Posterior cingulate gyrus (tissue), 11 donors: ENCODE results near the gene ZBED2.
"Not testable (repeated sequence)": the region's sequence is repeated elsewhere in the genome, so short reads cannot be mapped to it uniquely, and the experiment has no call there.

Experiments used
- DNase-seq, 10 donors: peaks; one replicate each; pipeline versions ENCODE4 v3.0.0 to v3.0.0-alpha.2; 2020 to 2021; ENCODE audit warnings: mixed read lengths in 3 of 10
- intact Hi-C: fragments of 100-400 bp; cut with DNase I; formaldehyde crosslinking; loops from one replicate; pipeline ENCODE4 v1.15.1; 2023

The ZBED2 gene

DNA sequence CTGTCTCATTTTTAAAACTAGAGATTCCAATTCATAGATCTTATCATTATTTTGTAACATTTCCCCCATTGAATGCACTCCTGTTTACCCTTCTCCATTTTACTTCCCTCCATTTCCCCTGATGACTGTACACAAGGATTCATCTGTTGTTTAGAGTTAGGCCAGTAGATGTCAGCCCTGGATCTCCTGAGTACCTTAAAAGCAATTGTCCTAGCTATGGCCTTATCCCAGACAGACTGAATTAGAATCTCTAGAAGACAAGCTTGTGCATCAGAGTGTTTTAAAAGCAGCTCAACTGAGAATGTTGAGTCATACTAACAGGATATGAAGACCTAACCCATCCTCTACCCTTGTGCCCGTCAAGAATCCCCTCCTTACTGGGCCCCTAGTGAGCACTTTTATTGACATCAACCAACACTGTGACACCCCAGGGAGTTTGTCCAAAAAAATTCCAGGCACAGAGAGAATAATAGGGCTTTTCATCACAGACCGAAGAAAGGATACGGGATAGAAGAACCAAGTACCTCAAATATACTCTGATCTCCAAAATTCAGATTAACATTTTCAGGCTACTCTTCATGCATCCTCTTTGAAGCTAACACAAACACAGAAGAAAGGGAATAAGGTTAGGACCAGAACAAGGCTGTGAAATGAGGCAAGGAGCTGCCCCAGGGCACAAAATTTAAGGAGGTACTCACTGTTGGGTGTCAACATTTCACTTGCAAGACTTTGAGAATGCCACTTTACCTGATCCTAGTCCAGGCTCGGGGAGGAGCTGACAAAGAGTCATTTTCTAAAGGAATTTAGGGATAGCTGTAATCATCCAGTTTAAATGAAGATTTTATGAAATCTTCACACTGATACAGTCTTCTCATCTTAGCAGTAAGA lies 17.1 kb downstream of the ZBED2 start:
- intact Hi-C loops, result no loop called here
- no peak for DNase-seq

DNA sequence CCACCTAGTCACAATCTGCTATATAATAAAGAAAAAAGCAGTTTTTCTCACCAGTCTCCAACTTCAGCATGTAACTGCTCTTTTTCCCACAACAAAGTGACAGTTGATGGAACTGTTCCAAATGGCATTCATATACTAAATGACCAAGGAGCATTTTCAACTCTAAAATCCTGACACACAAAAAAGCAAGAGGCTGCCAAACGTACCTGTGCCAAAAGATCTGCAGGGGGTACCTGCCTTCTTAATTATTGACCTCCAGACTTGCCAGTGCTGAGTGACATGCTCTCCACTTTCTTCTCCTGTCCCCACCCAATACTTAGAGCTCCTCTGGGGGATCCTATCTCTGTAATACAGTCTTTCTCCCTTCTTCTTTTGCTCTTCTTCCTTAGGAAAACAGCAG lies 18.0 kb downstream of the ZBED2 start:
- DNase-seq, result no peak
- intact Hi-C loops, result no loop called here

- DNase-seq, result no peak
- intact Hi-C loops, result no loop called here
These were observed 23.2 kb downstream of the ZBED2 start for GRCh38 chr3:111571907-111572460.

- intact Hi-C loops, result no loop called here
- DNase-seq, result no peak
These were observed 23.9 kb downstream of the ZBED2 start for GRCh38 chr3:111571282-111571681.

- peak in 1 of 10 donors; percentile 57 for DNase-seq
- intact Hi-C loops, result no loop called here
These were observed 24.6 kb downstream of the ZBED2 start for GRCh38 chr3:111570404-111571030.

DNA sequence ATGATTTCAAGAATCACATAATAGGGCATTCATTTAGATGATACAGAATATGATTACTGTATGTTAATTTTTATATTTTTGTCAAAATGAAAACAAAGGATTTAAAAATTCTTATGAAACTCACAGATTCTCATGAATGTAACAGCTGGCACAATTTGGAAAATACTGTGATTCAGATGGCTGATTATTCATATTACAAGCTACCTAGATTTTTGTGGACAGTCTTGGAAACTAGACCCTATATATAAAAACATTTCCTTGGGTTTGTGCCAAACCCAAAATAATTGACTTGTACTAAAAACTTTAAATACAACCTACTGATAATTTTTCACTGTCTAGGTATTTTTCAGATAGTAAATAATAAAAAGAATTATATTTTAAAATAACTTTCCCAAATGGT lies 26.2 kb downstream of the ZBED2 start:
- intact Hi-C loops, result no loop called here
- no peak for DNase-seq

- intact Hi-C loops, result no loop called here
- DNase-seq, result no peak
These were observed 26.8 kb downstream of the ZBED2 start for GRCh38 chr3:111568355-111568754.

- intact Hi-C loops, result no loop called here
- DNase-seq, result no peak
These were observed 28.3 kb downstream of the ZBED2 start for GRCh38 chr3:111566844-111567243.

DNA sequence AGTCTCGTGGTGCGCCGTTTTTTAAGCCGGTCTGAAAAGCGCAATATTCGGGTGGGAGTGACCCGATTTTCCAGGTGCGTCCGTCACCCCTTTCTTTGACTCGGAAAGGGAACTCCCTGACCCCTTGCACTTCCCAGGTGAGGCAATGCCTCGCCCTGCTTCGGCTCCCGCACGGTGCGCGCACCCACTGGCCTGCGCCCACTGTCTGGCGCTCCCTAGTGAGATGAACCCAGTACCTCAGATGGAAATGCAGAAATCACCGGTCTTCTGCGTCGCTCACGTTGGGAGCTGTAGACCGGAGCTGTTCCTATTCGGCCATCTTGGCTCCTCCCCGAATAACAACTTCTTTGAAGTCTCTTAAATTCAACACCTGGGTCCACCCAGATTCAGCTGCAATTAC lies 33.2 kb downstream of the ZBED2 start:
- intact Hi-C loops, result not testable (repeated sequence)
- DNase-seq, result peak in 1 of 10 donors; percentile 51

- DNase-seq, result no peak
- intact Hi-C loops, result no loop called here
These were observed 46.4 kb downstream of the ZBED2 start for GRCh38 chr3:111548756-111549155.

- no peak for DNase-seq
- intact Hi-C loops, result no loop called here
These were observed 47.1 kb downstream of the ZBED2 start for GRCh38 chr3:111548092-111548491.

GRCh38 chr3:111547631-111548030 lies 47.5 kb downstream of the ZBED2 start:
- DNase-seq, result no peak
- intact Hi-C loops, result no loop called here

- no peak for DNase-seq
- intact Hi-C loops, result no loop called here
These were observed 49.8 kb downstream of the ZBED2 start for GRCh38 chr3:111545349-111545748.
